ENCODE data around the gene ONECUT3. TPM values are rescaled to one million over a fixed set of nuclear protein-coding genes. Genes with fewer than 3 reads are reported as not detected.

The ONECUT3 gene
- total and polyA plus RNA-seq, 2 donors (not counting 3 experiments of a cell fraction or from before 2014, with no cell fraction given) = not detected

DNA sequence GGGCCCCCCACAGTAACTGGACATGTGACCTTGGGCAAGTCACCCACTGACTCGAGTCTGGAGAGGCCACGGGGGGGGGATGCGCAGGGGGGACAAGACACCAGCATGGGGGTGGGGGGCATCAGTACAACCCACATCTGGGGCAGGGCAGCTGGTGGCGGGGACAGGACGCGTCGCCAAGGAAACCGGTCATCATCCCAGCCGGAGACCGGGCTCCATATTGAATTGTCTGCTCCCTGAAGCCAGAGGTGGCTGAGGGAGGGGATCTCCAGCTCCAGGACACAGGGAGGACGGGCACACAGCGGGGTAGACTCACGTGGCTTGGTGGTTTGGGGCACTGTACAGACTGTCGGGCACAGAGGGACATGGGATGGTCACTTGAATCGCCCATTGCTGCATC lies 11.4 kb downstream of the ONECUT3 start:
- ChIA-PET CTCF (interaction anchor here (0.5 to 4.4 kb wide), 3 partner anchors 92 to 232 kb away, joined by 3 to 106 read pairs (median 14); no protein-coding TSS in a partner anchor), POLR2A (no interaction called here)
- no peak for FAIRE-seq
- Histone ChIP-seq H3K79me2 (ENCODE audit: control insufficient read depth, insufficient read depth, low read length) (no peaks in the 10 kb centered on the region), H3K4me1 (ENCODE audit: control insufficient read depth, extremely low read depth, insufficient read depth, low read length) (no peaks in the 10 kb centered on the region), H3K4me3 (replicated peaks in 1 of 3; ENCODE audit: insufficient read depth in 1 of 3, low read depth in 1 of 3, low read length in 3 of 3) (no peak overlapping the region), H3K36me3 (ENCODE audit: control insufficient read depth in 2 of 2, extremely low read depth in 1 of 2, insufficient read depth in 2 of 2, low read length in 2 of 2) (no peaks in the 10 kb centered on the region), H2AFZ (ENCODE audit: low read depth, low read length) (no peak overlapping the region), H3K27me3 (ENCODE audit: control insufficient read depth in 2 of 2, insufficient read depth in 2 of 2, low read length in 2 of 2) (peaks cover 67 to 70% of the 10 kb centered on the region in 2 experiments), H3K9me3 (replicated peaks; ENCODE audit: control insufficient read depth, insufficient read depth, low read length) (no peaks in the 10 kb centered on the region), H4K20me1 (replicated peaks; ENCODE audit: control insufficient read depth, extremely low read depth, insufficient read depth, low read length) (no peaks in the 10 kb centered on the region), H3K4me2 (ENCODE audit: insufficient read depth, low read length) (no peak overlapping the region), H3K27ac (ENCODE audit: insufficient read depth, low read depth, low read length) (no peak overlapping the region), H3K9ac (replicated peaks; ENCODE audit: extremely low read depth, insufficient read depth, low read length) (no peak overlapping the region), H3K9me1 (replicated peaks; ENCODE audit: control insufficient read depth, extremely low read depth, insufficient read depth, low read length) (no peaks in the 10 kb centered on the region)
- TF ChIP-seq EZH2 (IDR thresholded peaks at IDR 0.05; ENCODE audit: borderline replicate concordance, low read depth, low read length, severe bottlenecking) (peak; percentile 32), JUN (IDR thresholded peaks at IDR 0.05; ENCODE audit: borderline replicate concordance, insufficient read depth, insufficient read length, low read depth) (no peak)
- no peak for DNase-seq (ENCODE audit: low read depth, low spot score)
- intact Hi-C loops (cut with micrococcal nuclease) (loop anchor here (5.0 kb wide), 1 partner anchor 142 kb away; no protein-coding TSS in a partner anchor), dilution Hi-C loops (cut with MboI; ENCODE audit: extremely low pct_ligation_motif_present, low sequenced_read_pairs) (no loop called here)
- BruUV-seq (replicated peaks) = no TSS peak

DNA sequence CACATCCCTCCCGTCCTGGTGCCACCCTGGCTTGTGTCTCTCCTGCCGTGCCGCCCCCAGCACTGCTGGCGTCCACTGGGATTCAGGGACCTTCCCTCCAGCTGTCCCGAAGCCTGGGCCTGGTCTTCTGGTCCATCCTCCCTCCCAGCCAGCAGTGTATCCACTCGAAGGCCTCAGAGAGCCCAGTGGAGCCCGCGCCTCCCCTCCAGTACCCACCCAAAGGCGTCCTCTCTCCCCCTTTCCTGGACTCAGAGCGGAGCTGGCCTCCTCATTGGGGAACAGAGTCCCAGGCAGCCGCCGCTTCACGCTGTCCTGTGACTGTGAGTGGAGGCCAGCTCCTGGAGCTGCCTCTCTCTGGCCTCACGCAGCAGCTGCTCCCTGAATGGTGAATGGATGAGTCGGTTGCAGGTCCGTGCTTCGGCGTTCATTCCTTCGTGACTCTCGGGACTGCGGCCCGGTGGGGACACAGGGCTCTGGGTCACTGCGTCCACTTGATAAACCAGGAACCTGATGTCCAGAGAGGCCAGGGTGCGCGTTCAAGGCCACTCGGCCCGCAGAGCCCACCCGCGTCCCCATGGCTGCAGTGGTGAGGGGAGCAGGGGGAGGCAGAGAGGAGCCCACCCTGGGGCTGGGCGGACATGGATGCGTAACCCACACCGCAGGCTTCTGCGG lies 12.1 kb downstream of the ONECUT3 start:
- no peaks in the 10 kb centered on the region for H3K36me3 ChIP-seq (ENCODE audit: control insufficient read depth in 2 of 2, extremely low read depth in 1 of 2, insufficient read depth in 2 of 2, low read length in 2 of 2)
- dilution Hi-C loops (cut with MboI; ENCODE audit: extremely low pct_ligation_motif_present, low sequenced_read_pairs) (no loop called here), intact Hi-C loops (cut with micrococcal nuclease) (loop anchor here (5.0 kb wide), 1 partner anchor 143 kb away; no protein-coding TSS in a partner anchor)
- H3K27me3 ChIP-seq (ENCODE audit: control insufficient read depth in 2 of 2, insufficient read depth in 2 of 2, low read length in 2 of 2) = peaks cover 61 to 63% of the 10 kb centered on the region in 2 experiments
- DNase-seq (ENCODE audit: low read depth, low spot score) (no peak), FAIRE-seq (no peak)
- ChIA-PET POLR2A (interaction anchor here (0.9 kb wide), 1 partner anchor 27 kb away, joined by 5 read pairs; no protein-coding TSS in a partner anchor), CTCF (interaction anchor here (0.5 to 4.4 kb wide), 4 partner anchors 23 to 233 kb away, joined by 3 to 106 read pairs (median 8); no protein-coding TSS in a partner anchor)
- H3K9me3 ChIP-seq (replicated peaks; ENCODE audit: control insufficient read depth, insufficient read depth, low read length) = no peaks in the 10 kb centered on the region
- no peaks in the 10 kb centered on the region for H3K4me1 ChIP-seq (ENCODE audit: control insufficient read depth, extremely low read depth, insufficient read depth, low read length)
- H3K27ac ChIP-seq (ENCODE audit: insufficient read depth, low read depth, low read length) = no peak overlapping the region
- TF ChIP-seq EZH2 (IDR thresholded peaks at IDR 0.05; ENCODE audit: borderline replicate concordance, low read depth, low read length, severe bottlenecking) = peak; percentile 81
- TF ChIP-seq FOS (IDR thresholded peaks at IDR 0.05; ENCODE audit: borderline replicate concordance, insufficient read depth, low read length) = no peak
- TF ChIP-seq, protein P1, sequence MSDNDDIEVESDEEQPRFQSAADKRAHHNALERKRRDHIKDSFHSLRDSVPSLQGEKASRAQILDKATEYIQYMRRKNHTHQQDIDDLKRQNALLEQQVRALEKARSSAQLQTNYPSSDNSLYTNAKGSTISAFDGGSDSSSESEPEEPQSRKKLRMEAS (IDR thresholded peaks at IDR 0.05; ENCODE audit: insufficient read depth, insufficient read length) = no peak
- TF ChIP-seq POLR2AphosphoS5 (IDR thresholded peaks at IDR 0.05; ENCODE audit: insufficient read depth, low read depth, low read length) = no peak
- TF ChIP-seq GATA2 (IDR thresholded peaks at IDR 0.05; ENCODE audit: insufficient read depth, insufficient read length, low read depth, low read length) = no peak
- TF ChIP-seq JUN (IDR thresholded peaks at IDR 0.05; ENCODE audit: borderline replicate concordance, insufficient read depth, insufficient read length, low read depth) = no peak
- no TSS peak for BruUV-seq (replicated peaks)
- no peak overlapping the region for H2AFZ ChIP-seq (ENCODE audit: low read depth, low read length)
- no peak overlapping the region for H3K4me3 ChIP-seq (replicated peaks in 1 of 3; ENCODE audit: insufficient read depth in 1 of 3, low read depth in 1 of 3, low read length in 3 of 3)
- no peak overlapping the region for H3K9ac ChIP-seq (replicated peaks; ENCODE audit: extremely low read depth, insufficient read depth, low read length)
- no peak overlapping the region for H3K4me2 ChIP-seq (ENCODE audit: insufficient read depth, low read length)
- no peaks in the 10 kb centered on the region for H3K9me1 ChIP-seq (replicated peaks; ENCODE audit: control insufficient read depth, extremely low read depth, insufficient read depth, low read length)
- H3K79me2 ChIP-seq (ENCODE audit: control insufficient read depth, insufficient read depth, low read length) = no peaks in the 10 kb centered on the region
- no peaks in the 10 kb centered on the region for H4K20me1 ChIP-seq (replicated peaks; ENCODE audit: control insufficient read depth, extremely low read depth, insufficient read depth, low read length)
